ENCODE measurements around the gene CLEC4D. TPM values are rescaled to one million over a fixed set of nuclear protein-coding genes. Genes with fewer than 3 reads are reported as not detected.
"Not testable (repeated sequence)": the region's sequence is repeated elsewhere in the genome, so short reads cannot be mapped to it uniquely, and the experiment has no call there.

The CLEC4D gene
- 0.67 TPM for total RNA-seq

DNA sequence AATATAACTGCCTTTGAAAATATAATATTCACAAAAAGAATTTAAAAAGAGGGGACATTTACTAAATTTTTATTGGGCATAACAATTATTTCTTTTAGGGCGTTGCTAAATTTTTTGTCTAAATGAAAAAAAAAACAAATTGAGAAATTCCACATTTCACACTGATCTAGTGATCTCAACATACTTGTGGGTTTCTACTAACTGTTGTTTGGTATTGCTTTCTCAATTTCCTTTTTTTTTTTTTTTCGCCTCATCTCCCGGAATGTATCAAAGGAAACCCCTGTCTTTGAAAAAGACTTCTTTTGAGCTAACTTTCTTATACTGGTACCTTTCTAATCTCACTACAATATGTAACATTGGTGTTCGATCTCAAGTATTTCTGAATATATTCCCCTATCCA, at the start of gene CLEC4D:
TSS of gene CLEC4D (plus strand) at position 248 of the 400 bp plus-strand sequence. CDS start 230 bp downstream, outside the sequence.
- DNase-seq (ENCODE audit: low spot score) (no peak), ATAC-seq (no peak)
- intact Hi-C loops (cut with DNase I), result no loop called here

DNA sequence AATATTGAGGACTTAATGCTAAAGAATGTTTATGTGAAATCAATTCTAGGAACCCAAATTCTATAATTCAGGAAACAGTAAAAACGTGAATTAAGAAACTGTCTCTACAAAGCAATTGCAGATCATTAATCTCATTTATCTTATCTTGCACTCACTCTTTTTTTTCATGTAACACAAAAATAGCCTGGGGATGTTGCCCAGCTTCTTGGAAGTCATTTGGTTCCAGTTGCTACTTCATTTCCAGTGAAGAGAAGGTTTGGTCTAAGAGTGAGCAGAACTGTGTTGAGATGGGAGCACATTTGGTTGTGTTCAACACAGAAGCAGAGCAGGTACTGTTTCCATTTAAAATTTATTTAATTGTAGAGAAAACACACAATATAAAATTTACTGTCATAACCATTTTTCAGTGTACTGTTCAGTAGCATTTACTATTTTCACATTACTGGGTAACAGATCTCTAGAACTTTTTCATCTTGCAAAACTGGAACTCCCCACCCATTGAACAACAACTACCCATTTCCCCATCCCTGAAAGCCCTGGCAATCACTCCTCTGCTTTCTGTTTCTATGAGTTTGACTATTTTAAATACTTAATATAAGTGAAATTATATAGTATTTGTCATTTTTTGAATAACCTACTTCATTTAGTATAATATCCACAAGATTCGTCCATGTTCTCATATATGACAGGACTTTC, 47.9 kb upstream of the CLEC4D start:
- intact Hi-C loops (cut with DNase I), result no loop called here
- DNase-seq (ENCODE audit: low spot score) (no peak), ATAC-seq (no peak)

DNA sequence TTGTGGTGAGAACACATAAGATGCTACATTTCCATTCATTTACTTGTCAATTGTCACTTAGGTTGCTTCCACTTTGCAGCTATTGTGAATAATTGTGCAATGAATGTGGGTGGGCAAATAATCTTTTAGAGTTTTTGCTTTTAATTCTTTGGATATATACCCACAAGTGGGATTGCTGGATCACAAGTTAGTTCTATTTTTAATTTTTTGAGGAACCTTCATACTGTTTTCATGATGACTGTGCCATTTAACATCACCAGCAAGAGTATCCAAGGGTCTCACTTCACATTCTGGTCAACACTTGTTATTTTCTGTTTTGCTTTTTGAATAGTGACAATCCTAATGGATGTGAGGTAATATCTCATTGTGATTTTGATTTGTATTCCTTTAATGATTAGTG, 47.1 kb upstream of the CLEC4D start:
- intact Hi-C loops (cut with DNase I), result no loop called here
- ATAC-seq (no peak), DNase-seq (ENCODE audit: low spot score) (no peak)

DNA sequence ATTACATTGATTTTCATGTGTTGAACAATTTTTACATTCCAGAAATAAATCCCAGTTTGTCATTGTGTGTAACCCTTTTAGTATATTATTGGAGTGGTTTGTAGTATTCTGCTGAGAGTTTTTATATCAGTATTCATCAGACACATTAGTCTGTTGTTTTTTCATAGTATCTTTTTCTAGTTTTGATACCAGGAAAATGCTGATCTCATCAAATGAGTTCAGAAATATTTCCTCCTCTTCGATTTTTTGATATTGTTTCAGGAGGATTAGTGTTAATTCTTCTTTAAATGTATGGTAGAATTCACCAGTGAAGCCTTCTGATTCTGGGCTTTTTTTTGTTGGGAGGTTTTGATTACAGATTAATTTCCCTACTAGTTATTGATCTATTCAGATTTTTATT, 42.2 kb upstream of the CLEC4D start:
- intact Hi-C loops (cut with DNase I), result no loop called here
- DNase-seq (ENCODE audit: low spot score) (no peak), ATAC-seq (no peak)

DNA sequence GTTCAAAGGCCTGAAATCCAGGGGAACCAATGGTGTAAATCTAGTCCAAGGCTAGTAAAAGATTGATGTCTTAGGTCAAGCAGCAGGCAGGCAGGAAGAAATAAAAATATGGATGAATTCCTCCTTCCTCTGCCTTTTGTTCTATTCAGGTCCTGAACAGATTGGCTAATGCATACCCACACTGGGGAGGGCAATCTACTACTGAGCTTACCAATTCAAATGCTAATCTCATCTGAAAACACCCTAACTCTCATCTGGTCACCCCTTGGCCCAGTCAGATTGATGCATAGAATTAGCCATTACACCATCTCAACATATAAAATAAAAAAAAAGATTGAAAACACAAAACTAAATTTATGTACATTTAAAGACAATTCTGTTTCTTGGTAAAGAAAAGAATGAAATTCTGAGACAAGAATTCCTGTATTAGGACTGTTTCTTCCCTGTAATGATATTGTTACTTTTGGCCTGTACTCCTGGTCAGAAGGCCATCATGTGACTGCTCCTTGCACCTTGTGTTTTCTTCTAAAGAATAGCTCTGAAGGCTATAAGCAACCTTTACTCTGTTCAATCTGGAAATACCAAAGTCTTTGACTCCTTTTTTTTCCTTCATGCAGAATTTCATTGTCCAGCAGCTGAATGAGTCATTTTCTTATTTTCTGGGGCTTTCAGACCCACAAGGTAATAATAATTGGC, 37.6 kb upstream of the CLEC4D start:
- intact Hi-C loops (cut with DNase I), result no loop called here
- ATAC-seq (no peak), DNase-seq (ENCODE audit: low spot score) (no peak)

DNA sequence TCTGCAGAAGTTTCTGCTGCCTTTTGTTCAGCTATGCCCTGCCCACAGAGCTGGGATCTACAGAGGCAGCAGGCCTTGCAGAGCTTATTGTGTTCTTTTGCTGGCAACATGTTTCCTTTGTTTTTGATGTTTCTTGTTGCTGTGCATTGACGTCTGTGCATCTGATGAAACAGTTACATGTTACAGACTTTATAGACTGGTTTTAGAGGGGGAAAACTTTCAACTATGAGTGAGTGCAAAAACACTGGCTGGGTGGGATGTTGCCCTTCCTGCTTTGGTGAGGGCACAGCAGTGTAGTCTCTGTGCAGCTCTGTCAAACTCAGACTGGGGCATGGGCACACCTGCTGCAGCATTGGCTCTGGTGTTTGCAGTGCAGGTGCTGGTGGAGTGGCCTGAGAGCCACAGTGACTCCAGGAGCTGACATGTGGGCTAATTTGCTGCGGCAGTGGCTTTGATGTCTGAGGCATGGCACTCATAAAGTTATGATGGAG, 30.7 kb upstream of the CLEC4D start:
- no peak for ATAC-seq

DNA sequence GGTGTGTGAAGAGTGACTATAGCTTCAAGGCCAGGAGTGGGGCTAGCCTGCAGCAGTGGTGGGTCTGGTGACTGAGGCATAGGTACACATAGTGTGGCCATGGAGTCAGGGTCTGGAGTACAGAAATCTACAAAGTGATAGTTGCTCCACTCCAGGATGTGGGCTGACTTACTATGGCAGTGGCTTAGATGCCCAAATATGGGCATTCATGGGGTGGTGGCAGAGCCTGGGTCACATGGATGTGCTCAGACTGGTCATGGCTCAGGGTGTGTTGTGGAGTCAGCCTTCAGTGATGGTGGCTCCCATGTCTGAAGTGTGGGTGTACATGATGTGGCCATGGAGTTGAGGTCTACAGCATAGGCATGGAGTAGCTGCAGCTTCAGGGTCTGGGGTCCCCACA, 30.2 kb upstream of the CLEC4D start:
- intact Hi-C loops (cut with DNase I), result no loop called here
- DNase-seq (ENCODE audit: low spot score) (no peak), ATAC-seq (no peak)

More for the DNA sequence above, 30.7 kb upstream of the CLEC4D start:
- intact Hi-C loops (cut with DNase I), result no loop called here
- DNase-seq (ENCODE audit: low spot score), result no peak

DNA sequence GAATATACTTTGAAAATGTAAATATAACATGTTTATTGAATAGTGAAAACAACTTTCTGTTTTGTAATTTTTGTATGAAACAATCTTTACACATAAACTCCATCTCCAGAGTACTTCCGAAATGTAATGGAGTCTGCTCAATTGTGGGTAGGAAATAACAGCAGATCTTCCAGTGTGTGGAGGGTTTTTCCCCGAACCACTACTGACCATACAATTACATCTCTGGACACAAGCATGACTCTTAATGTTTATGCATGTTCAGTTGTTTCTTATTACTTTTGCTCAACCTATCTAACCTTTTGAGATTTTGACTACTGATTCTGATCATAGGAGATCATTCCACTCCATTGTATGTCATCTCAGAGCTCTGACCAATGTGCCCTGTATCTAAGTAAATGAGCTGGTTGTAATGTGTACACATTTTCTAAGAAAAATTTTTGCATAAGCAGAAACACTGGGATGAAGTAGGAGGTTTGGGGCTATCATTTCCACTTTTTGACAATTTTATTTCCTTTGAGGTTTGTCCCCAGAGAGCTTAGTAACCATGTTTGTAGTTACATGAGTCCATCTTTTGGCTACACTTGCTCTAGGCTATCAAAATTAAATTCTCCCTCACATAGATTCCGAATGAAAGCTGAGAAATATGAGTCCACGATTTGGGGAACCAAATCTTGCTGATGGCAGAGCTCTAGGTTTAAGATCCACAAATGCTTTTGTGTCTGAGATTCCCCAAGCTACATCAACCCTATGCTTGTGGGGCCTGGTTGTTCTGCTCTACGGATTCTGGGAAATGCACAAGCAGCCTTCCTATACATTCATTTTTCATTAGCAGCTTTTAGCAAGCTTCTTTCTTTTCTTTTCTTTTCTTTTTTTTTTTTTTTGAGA, 21.4 kb upstream of the CLEC4D start:
- ATAC-seq, result peak; percentile 15
- intact Hi-C loops (cut with DNase I), result no loop called here

DNA sequence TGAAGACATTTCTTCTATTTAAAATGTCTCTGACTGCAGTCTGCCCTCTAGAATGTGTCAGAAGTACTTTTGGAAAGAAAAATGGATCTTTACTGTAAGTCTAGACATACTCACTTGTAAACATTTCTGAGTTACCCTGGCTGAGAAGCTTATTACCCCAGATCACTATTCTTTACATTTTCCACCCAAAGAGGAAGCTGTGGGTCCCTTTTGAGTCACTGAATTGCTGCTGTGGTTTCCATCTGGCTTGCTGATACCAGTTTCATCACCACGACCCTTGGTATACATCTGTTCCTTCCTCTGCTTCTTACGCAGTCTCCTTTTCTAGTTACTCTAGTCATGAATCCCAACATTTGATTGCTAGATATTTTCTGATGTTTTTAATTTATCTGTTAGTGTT, 20.2 kb upstream of the CLEC4D start:
- ATAC-seq (peak; percentile 81), DNase-seq (ENCODE audit: low spot score) (no peak)
- intact Hi-C loops (cut with DNase I), result no loop called here

More for the DNA sequence above, 21.4 kb upstream of the CLEC4D start:
- DNase-seq (ENCODE audit: low spot score), result no peak

DNA sequence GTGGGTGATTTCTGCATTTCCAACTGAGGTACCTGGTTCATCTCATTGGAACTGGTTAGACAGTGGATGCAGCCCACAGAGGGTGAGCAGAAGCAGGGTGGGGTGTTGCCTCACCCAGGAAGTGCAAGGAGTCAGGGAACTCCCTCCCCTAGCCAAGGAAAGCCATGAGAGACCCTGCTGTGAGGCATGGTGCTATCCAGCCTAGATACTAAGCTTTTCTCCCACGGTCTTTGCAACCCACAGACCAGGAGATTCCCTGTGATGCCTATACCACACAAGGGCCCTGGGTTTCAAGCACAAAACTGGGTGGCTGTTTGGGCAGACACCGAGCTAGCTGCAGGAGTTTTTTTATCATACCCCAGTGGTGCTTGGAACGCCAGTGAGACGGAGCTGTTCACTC, 17.6 kb upstream of the CLEC4D start:
- intact Hi-C loops (cut with DNase I); ATAC-seq; DNase-seq (ENCODE audit: low spot score): not testable (repeated sequence)

DNA sequence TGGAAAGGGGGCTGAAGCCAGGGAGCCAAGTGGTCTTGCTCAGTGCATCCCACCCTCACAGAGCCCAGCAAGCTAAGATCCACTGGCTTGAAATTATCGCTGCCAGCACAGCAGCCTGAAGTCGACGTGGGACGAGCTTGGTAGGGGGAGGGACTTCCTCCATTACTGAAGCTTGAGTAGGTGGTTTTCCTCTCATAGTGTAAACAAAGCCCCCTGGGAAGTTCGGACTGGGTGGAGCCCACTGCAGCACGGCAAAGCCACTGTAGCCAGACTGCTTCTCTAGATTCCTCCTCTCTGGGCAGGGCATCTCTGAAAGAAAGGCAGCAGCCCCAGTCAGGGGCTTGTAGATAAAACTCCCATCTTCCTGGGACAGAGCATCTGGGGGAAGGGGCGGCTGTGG, 17.2 kb upstream of the CLEC4D start:
- intact Hi-C loops (cut with DNase I); ATAC-seq; DNase-seq (ENCODE audit: low spot score): not testable (repeated sequence)

DNA sequence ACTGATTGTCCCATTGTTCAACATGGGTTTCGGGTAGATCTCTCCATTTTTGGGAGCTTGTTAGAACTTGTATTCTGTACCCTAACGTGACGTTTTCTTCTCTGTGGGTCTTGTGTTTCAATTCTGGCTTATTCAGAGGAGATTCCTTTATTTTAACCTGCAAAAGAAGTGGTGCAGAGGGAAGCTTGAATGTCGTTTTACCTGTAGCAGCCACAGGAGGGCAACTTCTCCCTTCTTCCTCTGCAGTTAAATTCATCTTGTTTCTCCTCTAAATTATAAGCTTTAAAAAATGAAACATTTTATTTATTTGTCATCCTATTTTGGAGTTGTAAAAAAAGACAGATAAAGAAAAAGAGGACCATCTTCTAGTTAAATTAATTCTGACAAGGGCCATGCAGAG, 13.7 kb upstream of the CLEC4D start:
- ATAC-seq (no peak), DNase-seq (ENCODE audit: low spot score) (no peak)
- intact Hi-C loops (cut with DNase I), result no loop called here

DNA sequence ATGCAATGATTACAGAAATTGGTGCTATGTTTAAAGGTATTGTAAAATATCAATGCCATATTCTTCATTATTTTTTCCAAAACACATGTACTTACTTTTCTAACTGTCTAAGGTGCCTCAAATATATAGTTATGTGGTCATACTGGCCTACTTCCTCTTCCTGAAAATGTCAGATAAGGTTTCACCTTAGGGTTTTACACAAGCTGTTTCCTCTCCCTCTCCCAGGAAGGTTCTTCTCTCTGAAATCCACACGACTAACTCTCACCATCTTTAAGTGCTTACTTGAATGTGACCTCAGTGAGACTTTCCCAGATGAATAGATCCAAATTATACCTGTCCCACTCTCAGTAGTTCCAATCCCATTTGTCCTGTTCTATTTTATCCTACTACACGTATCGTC, 11.6 kb upstream of the CLEC4D start:
- no peak for DNase-seq (ENCODE audit: low spot score)
- intact Hi-C loops (cut with DNase I), result no loop called here
- ATAC-seq, result no peak

DNA sequence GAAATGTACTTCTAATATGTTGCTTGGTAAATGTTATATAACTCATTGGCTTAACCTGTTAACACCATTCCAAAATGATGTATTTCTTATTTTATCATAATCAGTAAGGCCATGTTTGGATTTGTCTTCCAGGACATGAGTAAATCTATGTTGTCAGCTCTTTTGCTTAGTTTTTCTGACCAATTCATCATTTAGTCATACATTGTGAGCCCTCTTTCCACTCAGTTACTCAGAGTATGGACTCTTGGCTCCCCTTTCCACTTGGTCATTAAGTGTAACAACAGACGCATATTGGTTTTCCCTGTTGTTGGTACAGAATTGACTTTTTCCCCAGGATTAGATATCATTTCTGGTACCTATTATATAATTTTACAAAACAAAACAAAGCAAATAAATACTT, 9.0 kb upstream of the CLEC4D start:
- DNase-seq (ENCODE audit: low spot score), result no peak
- no peak for ATAC-seq
- intact Hi-C loops (cut with DNase I), result no loop called here

DNA sequence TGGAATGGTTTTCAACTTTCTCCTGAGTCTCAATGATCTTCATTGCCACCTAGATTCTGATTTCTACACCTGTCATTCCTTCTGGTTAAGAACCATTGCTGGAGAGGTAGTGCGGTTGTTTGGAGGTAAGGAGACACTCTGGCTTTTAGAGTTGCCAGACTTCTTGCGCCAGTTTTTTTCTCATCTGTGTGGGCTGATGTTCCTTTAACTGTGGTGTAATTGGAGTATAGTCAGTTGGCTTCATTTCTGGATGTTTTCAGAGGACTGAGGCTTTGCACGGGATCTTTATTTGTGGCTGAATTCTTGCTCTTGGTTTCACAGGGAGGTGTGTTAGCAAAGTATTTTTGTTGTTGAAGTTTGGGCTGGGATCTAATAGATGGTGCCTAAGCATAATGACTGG, 5.7 kb upstream of the CLEC4D start:
- intact Hi-C loops (cut with DNase I), result no loop called here
- no peak for DNase-seq (ENCODE audit: low spot score)
- ATAC-seq, result no peak

DNA sequence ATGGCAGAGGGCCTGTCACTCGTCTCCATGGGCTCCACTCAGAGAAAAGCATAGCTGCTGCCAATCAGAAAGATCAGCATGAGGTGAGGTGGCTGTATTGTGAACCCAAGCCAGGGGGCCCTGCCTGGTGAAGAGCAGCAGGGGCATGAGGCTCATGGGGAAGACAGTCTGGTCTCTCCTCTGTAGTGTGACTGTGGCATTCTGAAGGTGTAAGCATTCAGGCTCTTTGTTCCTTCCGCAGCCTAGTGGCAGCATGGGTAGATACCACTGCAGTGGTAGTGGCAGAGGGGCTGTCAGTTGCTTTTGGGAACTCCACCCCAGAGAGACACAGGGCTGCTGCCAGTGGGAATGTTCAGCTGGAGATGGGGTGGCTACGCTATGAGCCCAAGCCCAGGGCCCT, 5.1 kb upstream of the CLEC4D start:
- intact Hi-C loops (cut with DNase I), result no loop called here
- ATAC-seq (no peak), DNase-seq (ENCODE audit: low spot score) (no peak)

DNA sequence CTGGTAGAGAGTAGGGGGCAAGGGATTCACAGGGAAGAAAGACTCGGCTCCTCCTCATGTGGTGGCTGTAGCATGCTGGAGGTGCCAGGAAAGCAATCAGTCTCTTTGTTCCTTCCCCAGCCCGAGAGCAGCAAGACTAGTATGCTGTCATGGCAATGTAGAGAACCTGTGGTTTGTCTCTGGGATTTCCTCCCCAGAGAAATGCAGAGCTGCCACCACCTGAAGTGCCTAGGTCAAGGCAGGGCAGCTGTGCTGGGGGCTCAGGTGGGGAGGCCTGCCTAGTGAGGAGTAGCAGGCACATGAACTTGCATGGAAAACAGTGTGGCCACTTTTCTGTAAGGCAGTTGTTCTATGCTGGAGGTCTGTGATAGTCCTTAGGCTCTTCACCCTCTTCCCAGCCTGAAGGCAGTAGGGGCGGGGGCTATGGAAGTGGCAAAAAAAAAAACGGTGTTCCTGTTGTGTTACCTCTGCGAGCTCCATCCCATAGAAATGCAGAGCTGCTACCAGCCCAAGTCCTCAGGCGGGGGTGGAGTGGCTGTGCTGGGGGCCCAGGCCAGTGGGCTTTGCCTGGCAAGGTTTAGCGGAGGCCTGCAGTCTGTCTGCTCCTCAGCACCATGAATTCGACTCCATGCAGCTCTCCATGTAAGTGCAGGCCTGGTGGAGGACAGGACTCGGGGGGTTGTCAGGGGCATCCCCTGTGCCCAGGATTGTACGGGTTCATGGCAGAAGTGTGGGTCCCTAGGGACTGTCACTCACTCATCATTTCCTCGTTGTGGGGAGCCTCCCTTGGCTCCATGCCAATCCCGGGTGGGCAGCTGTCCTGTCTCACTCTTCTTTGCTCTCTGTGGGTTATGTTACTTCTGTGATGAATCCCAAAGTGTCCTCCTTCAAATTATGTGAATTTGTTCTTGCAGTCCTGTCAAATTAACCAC, 4.1 kb upstream of the CLEC4D start:
- no peak for ATAC-seq
- DNase-seq (ENCODE audit: low spot score), result no peak

DNA sequence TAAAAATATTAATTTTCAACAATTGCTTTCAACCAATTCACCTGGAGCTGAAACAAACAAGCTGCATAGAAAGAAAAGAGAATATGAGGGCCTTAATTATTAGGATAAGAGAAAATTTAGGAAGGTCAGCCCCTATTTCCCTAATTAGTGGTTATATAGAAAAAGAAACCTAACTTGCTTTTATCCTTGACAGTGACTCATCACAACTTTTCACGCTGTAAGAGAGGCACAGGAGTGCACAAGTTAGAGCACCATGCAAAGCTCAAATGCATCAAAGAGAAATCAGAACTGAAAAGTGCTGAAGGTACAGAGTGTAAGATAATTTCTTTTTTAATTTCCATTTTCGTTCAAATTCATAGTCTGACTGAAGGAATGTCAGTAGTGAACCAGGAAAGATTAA, 4.7 kb downstream of the CLEC4D start:
- ATAC-seq (no peak), DNase-seq (ENCODE audit: low spot score) (no peak)
- intact Hi-C loops (cut with DNase I), result no loop called here

More for the DNA sequence above, 4.1 kb upstream of the CLEC4D start:
- intact Hi-C loops (cut with DNase I), result no loop called here

DNA sequence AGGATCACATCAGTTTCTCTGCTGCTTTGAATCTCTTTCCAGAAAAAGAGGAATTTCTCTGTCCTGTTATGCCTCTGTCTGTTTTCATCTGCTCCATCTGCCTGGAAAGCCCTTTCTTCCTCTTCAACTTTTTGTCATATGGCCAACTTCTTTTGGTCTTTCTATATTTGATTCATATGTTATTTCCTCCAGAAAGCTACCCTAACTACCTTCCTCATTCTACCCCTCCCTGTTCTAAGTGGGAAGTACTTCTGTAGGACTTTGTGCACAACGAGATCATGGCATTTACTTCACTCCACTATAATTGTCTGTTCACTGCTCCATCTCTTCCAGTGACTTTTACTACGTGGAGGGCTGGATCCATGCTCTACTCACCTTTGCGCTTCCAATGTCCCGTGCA, 5.9 kb downstream of the CLEC4D start:
- no peak for DNase-seq (ENCODE audit: low spot score)
- intact Hi-C loops (cut with DNase I), result no loop called here
- ATAC-seq, result no peak

Measured in sciatic nerve (tissue), 2 donors.